D341Med (cell line): ENCODE results near the gene CELF1.

ENCODE experiments used
- DNase-seq: peaks from one replicate; pipeline ENCODE4 v3.0.0; 2012; ENCODE audit warnings: low spot score

CELF1 gene

DNA sequence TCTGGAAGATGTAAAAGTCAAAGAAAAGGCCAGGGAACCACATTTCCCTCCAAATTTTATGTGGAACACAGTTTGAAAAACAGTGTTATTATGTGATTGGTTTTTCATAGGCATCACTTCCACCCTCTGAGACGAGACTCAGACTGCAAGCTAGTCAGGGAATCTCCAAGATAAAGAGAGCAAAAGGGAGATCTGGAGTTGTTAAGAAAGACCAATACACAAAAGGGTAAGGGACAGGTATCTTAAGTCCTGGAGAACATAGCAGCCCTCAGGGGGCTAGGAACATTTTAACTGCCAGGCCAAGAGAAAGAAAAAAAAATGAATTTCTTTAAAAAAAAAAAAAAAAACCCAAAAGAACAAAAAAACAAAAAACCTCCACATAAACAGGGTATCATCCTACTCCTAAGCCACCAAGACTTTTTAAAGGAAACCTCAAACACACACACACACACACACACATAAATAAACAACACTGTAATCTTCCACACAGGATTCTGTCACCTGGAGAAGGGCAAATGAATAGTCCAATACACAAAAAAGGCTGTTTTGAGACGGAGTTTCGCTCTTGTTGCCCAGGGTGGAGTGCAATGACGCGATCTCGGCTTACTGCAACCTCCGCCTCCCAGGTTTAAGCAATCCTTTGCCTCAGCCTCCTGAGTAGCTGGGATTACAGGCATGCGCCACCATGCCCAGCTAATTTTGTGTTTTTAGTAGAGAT, 44.5 kb downstream of the CELF1 start:
- no peak for DNase-seq

DNA sequence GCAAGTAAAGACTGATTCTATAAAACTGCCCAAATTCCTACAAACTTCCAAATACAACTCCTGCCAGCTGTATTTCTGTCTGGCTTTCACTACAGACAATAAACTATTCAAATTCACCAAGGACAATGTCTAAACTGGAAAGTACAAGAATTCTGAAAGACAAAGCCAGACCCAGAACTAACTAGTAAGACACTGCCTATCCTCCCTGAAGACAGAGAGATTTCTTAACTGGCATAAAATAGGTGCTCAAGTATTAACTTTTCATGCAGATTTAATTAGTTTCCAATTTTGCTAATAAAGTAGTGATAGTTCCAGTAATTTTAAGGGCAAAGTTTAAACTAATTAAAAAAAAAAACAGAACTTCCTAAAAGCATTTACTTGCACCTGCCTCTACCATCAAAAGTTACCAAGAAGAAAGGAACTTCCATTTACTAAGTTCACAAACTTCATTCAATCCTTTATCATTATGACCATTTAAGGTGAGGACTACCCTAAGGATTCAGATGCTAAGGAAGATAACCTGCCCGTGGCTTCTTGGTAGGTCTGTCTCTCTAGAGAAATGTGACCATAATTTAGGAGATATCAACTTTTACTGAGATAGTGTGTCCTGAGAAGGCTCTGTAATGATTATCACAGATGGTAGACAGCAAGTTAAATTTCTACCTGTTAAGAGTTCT, 45.2 kb downstream of the CELF1 start:
- no peak for DNase-seq

GRCh38 chr11:47506795-47507562, 46.0 kb downstream of the CELF1 start:
- DNase-seq = no peak

- no peak for DNase-seq
These were observed 46.6 kb downstream of the CELF1 start for GRCh38 chr11:47506373-47506772.

DNA sequence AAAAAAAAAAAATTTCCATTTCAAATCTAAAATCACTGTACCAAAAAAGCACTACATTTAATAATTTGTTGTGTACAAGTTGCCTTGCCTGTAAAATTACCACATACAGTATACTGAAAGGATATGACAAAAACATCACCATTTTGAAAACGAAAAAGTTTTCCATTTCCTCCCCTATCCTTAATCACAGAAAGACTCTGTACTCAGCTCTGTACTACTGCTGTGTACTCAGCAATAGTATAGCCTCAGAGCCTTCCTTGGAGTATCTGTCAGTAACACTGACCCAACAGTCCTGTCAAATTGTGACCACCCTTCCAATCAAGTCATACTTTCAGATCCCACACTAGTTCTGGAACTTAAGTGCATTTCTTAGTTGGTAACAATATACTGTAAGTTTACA, 48.0 kb downstream of the CELF1 start:
- no peak for DNase-seq

DNA sequence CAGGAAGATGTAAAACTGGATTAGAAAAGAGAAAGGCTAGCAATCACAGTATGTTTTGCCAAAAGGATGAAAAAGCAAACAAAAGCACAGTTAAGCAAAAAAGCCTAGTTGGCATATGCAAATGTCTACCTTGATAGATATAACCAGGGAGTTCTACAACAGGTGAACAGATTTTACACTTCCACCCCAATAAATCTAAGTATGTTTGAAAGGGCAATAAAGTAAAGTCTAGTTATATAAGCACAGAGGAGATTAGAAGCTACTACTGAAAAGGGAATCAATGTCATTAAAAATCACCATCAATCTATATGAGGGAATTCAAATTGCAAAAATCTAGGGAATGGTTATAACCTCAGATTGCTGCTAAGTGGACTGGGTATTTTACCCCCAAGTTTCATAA, 49.7 kb downstream of the CELF1 start:
- no peak for DNase-seq

DNA sequence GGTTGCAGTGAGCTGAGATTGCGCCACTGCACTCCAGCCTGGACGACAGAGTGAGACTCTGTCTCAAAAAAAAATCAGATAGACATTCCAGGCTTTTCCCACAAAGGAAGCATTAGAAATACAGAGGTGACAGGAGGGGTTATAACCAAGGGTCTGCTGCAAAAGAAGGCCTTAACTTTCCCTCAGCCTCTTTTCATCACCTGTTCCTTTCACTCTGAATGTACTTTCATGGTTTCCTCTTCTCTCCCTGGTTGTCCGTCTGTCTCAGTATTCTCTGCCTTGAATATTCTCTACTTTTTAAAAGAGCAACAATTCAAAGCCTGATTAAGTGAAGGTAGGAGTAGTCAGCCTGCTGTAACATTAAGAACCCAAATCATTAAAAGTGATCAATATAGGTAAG, 50.2 kb downstream of the CELF1 start:
- DNase-seq = no peak

DNA sequence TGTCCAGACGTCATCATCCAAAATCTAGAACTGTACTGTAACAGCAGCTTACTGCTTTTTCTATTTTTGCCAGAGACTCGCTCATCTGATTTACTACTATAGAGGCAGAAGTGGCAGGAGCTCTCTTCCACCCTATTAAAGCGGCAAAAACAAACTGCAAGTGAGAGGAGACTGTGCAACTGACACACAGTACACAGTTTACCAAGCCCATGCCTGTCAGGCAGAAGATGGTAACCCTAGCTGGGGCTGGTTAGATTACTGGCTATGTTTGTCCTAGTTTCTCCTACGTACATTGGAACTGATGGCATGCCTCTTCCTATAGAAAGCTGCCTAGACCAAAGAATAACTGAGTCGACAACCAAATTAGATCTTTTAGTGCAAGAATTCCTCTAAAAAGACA, 51.8 kb downstream of the CELF1 start:
- DNase-seq = no peak

DNA sequence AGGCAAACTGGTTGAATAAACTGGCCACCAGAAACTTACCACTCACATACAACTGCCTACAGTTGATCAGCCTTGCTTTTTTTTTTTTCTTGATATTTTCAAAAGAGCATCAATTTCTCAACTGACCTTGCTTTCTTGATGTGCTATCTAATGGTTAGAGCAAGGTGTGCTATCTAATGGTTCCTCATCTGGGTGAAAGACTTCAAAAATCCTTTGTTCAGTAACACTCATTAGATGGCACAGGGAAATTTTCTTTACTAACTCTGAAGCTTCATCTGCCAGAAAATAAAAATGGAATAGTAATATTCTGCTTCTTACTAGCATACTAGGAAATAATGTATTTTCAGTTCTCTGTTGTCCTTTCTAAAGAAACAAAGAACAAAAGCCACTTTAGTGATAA, 52.8 kb downstream of the CELF1 start:
- no peak for DNase-seq

DNA sequence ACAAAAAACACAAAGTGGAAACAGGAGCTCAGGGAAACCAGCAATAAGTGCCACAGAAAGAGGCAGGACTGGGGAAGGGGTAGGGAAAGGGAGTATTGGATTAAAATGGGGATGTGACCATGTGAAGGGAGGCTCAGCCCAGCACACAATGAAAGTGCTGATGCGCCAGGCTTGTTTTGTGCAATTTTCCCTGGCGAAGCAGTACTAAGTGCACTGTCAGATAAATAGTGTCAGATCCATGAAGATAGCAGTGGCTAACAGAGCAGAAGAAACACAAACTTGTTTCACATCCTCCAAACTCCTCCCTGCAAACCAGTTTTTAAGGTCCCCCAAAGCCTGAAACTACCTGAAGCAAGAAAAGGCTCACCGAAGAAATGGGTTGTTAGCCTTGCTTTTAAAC, 53.3 kb downstream of the CELF1 start:
- DNase-seq = no peak

DNA sequence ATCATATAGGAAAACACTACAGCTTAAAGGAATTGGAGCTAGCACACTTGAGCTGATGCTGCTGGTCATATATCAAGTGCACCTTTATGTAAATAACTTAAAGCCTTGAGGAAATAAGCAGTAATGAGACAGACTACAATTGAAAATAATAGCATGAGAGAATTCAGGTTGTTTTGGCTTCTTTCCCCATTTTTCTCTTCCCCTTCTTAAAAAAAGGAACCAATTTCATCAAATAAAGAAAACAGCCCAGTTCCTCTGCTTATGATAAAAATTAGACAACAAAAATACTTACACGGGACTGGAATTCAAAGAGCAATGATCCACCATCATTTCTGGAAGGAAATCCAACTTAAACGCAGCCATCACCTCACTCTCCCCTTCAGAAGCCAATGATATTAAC, 53.8 kb downstream of the CELF1 start:
- DNase-seq = no peak

GRCh38 chr11:47498584-47499152, 54.3 kb downstream of the CELF1 start:
- no peak for DNase-seq

GRCh38 chr11:47498149-47498548, 54.8 kb downstream of the CELF1 start:
- DNase-seq = no peak

DNA sequence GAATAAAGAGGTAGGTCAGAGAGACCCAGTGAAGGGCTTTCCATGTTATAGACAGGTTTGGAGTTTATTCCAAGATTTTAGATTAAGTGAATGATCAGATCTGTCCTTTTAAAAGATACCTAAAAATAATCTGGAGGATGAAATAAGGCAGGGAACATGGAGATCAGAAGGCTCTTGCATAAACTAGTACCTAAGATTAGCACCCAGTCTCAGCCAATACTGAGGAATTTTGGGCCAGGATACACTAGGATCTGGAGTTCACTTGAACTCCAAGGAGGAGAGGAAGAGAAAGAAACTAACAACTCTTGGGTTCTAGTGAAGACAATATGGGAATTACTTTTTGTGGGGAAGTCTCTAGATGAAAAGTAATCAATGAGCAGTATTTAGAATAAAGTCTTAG, 56.1 kb downstream of the CELF1 start:
- DNase-seq = no peak

DNA sequence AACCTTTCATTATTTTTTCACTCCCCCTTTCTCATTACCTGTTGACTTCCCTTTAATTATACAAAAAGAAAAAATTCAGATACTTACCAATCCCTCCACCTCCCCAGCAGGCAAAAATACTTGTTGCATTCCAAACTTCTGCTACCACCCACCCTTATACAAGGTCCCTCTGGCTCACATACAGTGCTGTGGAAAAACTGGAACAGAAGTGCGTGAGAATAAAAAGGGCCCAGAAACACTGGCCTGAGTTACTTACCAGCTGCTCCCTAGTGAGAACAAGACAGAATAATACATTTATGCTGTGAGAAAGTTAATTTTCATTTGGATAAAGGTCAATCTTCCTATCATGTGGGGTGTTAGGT, 57.1 kb downstream of the CELF1 start:
- no peak for DNase-seq

DNA sequence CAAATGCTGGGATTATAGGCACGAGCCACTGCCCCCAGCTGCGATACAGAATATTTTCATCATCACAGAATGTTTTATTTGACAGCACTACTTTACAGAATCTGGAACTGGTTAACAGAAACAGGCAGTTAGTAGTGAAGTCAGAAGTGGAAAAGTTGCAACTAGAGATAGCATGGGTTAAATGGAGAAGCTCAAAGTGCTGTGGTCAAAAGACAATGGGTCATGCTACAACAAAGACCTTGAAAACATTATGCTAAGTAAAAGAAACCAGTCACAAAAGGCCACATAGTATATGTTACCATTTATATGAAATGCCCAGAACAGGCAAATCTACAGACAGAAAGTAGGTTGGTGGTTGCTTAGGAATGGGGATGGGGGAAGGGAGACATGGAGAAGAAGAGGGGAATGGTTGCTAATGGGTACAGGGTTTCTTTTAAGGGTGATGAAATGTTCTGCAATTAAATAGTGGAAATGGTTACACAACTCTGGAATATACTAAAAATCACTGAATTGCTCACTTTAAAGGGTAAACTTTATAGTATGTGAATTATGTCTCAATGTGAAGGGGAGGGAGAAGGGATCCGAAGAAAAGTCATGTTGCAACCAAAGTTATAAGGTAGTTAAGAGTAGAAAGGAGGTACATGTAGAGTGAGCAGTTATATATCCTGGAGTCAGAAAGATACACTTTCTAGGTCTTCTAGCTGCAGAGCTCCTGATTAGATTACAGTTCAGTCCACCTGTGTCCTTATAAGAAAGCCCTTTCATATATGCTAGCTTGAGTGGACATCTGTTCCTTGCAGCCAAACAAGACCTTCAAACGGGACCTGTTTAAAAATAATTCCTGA, 57.7 kb downstream of the CELF1 start:
- no peak for DNase-seq

GRCh38 chr11:47489395-47489755, 63.6 kb downstream of the CELF1 start:
- DNase-seq = no peak

- no peak for DNase-seq
These were observed 64.1 kb downstream of the CELF1 start for GRCh38 chr11:47488674-47489394.

DNA sequence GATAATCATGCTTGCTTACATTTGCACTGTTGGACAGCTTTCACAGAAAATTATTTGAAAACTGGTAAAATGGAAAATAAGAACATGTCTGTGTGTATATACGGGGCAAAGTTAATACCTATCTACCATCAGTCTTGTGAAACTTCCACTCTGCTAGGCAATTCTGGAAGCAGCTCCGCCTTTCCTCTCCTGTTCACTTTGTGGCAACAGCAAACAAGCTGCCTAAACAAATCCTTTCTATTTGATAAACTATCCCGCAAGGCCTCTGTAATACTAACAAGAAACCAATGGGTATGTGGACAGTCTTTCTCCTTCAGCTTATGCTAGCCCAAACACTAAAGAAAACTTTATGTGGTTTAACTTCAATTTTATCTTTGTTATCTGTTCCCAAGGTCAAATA, 64.8 kb downstream of the CELF1 start:
- DNase-seq = no peak

- DNase-seq = no peak
These were observed 65.5 kb downstream of the CELF1 start for GRCh38 chr11:47487421-47487820.

- no peak for DNase-seq
These were observed 67.8 kb downstream of the CELF1 start for GRCh38 chr11:47485107-47485506.
